HG02973 (cell line): ENCODE data around the gene DDX23.

ENCODE experiments used
- ATAC-seq: cut with Tn5 transposase; IDR thresholded peaks from one replicate; pipeline ENCODE4 v1.9.1; 2021; ENCODE audit warnings: moderate library complexity; ENCODE audit not compliant: unreplicated experiment

The DDX23 gene

DNA sequence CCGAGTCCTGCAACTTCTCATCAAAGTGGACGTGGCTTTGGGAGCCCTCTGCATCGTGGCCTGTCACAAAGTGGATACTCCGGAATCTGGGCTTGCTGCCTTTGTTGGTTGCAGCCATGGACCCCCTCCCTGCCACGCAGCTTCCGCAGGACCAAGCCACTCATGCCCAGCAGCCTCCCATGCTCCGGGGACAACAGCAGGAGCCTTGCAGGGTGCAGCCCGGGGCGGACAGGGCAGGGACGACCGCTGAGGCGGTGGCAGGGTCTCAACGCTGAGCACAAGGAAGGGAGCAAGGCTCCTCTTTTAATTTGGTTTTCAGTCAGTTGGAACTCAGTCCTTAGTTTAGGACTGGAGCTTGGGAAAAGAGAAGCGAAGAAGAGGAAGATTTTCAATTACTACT, 51.0 kb downstream of the DDX23 start:
- ATAC-seq, result no peak

DNA sequence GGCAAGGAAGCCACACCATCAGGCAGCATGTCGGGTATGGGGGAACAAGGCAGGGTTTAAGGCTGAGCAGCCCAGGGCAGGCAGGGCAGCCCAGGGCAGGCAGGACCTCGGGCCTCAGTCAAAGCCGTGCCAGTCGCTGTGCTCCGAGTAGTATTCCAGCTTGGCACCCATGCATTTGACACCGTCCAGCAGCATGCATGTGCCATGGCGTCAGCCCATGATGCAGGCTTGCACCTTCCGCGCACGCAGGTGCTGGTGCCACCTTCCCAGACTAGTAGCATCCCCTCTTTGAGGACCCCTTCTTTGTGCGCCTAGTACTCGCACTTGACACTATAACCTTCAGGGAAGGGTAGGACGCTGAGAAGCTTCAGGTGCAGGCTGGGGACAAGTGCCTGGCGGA, 51.5 kb downstream of the DDX23 start:
- no peak for ATAC-seq

DNA sequence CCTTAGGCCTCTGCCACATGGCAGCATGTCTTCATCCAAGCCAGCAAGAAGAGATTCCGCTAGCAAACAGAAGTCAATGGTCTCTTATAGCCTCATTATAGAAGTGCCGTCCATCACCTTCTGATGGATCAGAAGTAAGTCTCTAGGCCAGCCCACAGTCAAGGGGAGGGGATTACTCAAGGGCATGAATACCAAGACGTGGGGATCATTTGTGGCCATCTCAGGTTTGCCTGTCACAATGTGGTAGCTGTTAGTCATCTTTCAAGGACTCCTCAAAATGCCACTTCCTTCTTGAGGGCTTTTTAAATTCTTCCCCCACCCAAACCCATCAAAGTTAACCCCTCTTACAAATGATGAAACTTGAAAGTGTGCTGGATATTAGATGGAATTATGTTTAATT, 55.0 kb downstream of the DDX23 start:
- ATAC-seq, result no peak

DNA sequence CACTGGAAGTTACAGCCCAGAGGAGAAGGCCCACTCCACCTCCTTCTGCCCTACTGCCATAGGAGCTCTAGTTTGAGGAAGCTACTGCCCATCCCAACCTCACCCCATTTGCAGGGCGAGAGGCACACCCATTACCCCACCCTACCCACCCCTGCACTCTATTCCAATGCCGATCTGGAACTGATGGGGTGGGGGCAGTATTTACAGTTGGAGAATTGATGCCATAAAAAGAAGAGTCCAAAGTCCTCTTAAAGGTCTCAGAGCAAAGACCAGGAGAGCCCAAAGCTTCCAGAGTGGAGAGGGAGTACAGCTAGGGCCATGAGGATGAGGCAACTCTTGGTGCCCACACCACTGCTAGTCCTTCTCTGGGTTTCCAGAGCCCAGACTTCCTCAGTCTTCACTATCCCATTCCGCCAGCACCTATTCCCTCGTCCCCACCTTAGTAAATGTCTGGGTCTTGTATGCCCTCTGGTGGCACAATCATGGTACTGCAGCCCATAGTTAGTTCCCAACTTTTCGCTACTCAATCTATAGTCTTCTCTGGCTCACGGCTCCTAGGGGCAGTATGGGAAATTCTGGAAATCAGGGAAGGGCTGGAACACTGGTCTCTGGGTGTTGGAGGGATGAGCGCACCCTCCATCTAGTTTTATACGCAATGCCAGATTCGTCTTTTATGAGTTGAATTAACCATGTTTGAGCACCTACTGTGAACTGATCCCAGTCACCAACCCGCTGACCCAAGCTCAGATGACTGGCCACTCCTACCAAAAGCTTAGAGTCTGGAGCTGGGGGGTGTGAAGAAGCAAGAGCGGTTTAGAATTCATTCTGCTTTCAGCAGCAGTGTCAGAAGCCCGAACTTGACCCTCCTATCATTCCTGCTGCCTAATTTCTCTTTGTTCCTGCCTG, 56.2 kb downstream of the DDX23 start:
- no peak for ATAC-seq

DNA sequence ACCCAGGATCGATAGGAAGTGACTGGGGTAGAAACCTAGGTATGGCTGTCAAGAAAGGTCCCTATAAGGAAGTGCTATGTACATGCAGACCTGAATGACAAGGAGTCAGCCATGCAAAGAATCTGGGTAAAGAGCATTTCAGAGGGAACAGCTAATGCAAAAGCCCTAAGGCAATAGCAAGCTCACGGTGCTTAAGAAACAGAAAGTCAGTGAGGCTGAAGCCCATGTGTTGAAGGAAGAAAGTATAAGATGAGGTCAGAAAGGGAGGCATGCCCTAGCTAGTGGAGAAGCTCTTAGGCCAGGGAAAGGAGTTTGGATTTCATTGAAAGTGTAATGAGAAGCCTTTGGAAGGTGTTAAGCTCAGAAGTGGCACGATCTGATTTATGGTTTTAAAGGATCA, 57.1 kb downstream of the DDX23 start:
- no peak for ATAC-seq

DNA sequence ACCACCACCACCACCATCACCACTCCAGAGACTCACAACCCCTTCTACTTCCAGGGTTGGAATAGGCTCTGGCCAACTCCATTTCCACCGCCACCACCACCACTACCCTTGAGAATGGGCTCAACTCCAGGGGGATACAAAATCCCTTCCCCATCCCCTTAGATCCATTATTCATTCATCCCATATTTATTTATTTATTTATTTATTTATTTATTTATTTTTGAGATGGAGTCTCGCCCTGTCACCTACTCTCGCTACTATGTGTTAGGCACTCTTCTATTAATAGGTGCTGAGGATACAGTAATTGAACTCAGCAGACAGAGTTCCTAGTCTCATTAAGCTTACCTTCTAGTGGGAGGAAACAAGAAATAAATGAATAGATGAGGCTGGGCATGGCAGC, 58.3 kb downstream of the DDX23 start:
- no peak for ATAC-seq

DNA sequence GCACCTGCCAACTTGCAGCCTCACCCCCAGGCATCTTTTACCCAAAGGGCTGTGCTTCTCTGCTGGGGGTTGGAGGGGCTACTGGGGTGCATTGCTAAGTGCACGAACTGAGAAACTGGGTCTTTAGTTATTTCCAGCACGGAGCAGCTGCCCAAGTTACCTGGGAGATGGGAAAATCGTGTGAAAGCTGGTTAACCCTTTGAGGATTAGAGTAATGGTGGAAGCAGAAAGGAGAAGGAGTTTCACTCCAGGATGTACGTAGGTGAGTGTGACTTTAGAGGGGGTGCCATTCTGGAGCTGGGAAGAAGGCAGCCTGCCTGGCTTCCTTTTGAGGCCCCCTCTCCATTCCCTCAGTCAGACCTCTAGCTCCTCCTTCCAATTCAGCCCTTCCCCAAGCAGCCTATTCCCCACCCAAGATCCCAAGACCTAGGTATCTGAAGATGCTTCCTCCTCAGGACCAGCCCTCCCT, 62.1 kb downstream of the DDX23 start:
- ATAC-seq, result no peak

DNA sequence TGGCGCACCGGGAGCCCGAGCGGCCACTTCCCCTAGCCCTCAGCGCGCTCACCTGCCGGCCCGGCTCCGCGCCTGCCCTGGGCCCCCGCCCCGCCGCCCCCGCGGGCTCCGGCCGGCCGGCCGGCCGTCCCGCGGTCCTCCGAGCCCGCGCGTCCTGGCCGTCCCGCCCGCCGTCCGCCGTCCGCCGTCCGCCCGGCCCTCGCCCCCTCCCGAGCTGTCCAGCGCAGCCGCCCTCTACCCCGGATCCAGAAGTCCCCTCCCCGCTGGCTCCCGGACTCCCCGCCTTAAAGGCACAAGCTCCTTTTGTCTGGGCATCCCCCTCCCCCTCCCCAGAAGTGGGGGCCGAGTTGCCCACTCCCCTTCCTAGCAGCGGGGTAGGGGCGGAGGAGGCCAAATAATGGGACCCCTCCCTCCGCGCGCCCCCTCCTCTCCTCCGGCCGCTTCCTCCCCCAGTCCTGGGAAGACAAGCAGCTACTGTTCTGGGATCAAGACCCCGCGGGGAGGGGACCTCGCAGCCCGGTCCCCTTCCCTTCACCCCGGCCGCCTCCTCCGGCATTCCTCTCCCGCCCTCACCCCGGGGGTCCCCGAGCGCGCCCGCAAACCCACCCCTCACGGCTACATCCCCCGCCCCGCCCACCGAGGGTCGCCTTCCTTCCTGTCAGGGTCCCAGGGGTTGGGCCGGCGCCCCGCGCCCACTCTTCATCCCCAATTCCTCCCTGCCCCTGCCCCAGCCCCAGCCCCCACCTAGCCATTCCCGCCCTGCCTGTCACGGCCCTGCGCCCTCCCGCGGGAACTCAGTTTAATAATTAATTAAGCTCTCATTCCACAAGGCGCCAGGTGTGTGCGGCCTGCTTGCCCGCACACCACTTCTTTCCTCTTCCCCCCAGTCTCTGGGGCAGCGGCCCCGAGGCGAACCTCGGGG, 62.8 kb downstream of the DDX23 start, which contains the start of gene ADCY6:
ADCY6 (minus strand) TSS at position 236 of the 922 bp plus-strand sequence. CDS start 5,655 bp downstream, outside the sequence.
- no peak for ATAC-seq

DNA sequence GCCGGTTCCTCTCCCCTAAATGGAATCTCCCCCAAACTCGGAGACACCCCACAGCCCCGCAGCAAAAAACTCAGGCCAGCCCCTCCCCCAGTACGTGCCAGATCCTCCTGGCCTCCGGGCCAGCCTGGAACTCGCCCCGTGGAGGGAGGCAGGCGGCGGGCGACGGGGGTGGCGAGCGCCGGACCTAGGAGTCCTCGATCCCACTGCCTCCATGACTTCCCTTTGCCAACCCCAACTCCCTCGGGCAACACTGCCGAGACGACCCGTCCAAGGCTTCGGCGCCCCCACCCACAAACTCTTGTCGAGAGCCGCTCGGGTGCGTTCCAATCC, 63.5 kb downstream of the DDX23 start:
- no peak for ATAC-seq

DNA sequence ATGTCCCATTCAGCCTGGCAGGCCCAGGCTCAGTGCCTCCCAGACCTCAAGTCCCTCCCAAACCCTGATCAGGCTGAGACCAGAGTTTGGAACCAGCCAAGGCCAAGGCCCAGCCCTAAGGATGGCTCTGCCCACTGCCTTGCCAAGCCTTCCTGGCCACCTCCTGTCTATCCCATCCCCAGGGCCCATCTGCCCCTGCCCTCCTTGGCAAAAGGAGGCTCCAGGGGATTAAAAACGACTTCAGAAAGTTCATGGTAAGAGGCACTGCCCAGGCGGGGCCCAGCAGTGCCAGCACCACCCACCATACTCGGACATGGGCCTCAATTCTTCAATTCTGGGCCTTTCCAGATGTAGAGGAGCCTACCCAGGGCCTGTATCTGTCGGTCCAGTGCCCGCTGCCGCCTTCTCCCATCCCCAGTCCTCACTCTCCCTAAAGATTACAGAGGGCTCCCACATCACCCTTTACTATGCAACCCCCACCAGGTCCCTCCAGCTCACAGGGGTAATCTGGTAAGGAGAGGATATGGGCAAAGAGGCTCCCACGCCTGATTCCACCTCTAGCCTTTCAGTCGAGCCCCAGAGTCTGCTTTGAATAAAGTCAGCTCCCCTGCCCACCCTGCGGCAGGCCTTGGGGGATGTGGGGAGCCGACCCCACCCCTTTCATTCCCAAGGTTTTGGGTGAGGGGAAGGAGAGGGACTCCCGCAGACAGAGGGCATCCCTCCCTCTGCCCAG, 64.0 kb downstream of the DDX23 start:
- ATAC-seq, result no peak

DNA sequence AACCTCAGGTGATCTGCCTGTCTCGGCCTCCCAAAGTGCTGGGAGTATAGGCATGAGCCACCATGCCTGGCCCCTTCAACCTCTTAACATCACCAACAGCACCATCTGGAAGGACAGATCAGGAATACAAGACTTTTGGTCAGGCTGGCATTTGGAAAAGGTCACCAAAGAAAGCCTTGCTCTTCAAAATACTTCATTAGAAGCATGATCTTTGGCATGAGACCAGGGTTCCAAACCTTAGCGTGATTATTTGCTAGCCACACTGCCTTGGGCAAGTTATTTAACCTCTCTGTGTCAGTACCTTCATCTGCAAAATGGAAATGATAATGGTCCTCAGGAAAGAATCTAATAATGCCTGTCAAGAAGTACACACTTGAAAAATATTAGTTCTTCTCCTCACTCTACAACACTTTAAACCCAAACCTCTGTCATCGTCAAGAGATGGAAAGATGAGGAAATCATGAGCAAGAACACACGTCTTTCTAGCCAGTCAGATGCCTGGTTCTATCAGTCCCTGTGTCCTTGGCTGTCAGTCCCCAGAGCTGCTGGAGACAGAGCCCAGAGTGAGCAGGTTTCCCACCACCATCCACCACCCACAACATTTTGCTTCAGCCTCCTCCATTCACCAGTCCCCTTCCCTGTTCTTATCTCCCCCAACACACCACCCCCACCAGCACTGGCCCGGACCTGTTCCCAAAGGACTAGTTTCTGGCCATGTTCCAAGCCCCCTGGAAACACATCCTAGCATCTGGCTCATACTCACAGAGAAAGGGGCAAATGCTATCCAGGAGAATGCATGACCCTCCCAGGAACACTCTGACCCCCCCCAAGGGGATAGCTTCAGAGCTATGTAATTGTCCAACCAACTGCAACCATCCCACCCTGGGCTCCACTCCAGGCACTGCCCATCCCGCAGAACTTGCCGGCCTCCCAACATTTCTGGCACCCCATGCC, 65.1 kb downstream of the DDX23 start:
- ATAC-seq, result no peak

DNA sequence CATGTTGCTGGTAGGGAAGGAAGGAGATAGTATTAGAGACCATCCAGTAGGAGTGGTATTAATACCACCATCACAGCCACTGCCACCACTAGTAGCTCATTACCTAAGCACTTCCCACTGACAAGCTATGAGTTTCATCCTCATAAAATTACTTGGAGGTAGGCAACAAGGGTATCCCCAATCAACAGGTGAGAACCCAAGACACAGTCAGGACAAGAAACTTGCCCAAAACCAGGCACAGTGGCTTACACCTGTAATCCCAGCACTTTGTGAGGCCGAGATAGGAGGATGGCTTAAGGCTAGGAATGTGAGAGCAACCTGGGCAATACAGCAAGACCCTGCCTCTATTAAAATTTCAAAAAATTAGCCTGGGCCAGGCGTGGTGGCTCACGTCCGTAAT, 68.5 kb downstream of the DDX23 start:
- no peak for ATAC-seq

DNA sequence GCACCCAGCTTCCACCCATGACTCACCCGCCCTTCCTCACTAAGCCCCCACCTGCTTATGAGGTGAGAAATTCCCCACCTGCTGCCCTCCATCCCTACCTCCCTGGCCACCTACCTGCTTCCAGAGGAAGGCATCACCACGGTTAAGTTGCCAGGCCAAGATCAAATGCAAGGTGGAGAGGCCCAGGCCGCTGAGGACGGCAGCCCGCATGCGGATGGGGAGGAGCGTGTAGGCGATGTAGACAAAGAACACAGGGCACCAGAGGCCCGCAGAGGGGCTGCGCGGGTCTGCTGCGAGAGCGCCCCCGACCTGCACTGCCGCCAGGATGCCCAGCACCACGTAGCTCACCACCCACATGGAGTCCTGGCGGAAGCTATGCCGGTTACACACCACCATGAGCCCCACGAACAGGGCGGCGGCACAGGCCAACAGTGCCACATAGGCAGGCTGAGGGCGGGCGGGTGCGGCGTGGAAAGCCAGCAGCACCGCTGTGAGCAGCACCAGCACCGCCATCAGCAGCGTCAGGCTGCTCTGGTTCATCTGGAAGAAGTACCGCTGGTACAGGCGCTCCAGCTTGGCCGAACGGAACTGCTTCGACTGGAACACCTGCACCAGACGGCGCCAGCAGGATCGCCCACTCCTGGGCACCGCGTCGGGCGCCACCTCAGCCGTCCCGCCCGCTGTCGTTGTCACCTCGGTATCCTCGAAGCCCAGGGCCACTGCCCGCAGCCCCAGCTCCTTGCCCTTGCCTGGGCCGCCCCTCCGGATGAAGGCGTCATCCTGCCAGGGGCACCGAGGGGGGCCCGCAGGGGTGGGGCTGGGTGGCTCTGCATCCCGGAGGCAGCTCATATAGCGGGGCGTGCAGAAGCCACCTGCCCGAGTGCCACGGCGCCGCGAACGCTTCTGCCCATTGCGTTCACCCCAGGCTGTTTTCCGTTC, 69.2 kb downstream of the DDX23 start:
- ATAC-seq, result no peak

DNA sequence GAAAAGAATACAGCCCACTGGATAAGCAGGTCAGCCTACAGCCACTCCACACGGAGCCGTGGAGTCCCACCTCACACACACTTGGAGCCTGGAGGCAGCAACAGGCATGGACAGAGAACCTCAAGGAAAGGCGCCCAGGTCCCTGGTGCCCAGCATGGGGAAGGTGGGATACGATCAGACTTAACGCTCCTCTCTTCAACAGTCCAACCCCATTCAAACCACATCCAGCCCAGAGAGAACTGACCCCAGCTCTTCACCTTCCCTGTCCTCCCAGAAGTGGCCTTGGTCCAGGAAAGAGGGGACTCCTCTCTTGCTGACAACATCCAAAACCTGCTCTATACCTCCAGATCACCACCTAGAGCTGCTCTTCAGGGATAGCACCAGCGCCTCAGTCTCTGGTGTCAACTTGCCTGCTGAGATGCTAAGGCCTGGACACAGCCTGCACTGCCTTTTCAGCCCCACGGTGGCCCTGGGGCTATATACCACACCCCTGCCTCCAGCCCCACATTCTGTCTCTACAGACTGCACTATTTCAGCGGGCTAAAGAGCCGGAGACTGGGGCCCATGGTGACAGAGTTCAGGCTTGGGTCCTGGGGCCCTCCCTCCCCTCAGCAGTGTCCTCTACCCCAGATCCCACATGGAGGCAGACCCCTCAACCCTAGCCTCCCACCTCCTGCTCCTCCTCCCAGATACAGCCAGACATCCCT, 70.1 kb downstream of the DDX23 start:
- ATAC-seq, result no peak

DNA sequence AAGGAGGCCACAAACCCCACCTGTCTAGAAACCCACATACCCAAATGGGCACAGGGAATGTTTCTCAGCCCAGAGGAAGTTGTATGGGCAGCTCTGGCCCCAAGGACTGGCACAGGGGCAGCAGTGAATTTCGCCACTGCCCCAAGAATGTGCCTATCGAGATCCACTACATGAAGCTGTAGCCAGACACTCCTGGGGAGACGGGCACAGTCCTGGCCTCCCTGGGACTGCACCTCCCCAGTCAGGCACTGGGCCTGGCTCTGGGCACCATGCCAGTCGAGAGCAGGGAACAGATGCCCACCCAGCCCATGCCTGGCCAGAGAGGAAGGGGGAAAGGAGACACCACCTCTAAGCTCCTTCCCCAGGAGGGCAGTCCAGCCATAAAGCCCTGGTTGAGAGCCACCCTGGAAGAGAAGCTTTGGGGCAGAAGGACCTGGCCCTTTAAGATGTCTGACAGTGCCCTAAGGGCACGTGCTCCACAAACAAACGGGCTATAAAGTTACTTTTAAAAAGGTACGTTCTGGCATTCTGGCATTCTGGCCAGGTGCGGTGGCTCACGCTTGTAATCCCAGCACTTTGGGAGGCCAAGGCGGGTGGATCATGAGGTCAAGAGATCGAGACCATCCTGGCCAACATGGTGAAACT, 71.5 kb downstream of the DDX23 start:
- no peak for ATAC-seq

DNA sequence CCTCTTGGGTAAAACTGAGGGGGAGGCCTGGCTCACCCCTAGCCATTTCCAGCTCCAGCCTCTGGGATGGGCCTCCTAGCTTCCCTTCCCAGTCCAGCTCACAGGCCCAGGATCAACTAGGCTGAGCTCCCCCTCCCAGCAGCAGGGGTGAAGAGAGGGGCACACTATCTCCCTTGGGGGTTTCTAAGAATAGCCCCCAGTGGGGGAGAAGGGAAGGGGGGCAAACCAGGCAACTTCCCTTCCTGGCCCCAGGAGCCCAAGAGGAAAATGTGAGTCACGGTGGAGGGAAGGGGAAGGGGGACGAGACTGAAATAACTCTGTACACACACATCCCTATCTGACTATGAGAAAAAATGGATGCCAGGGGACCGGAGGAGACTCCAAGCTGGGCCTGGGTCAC, 72.1 kb downstream of the DDX23 start:
- ATAC-seq, result no peak
